Transverse colon (tissue), 4 donors: Measurements from ENCODE around the gene SLIT1.

Source experiments
- CTCF ChIP-seq, 5 experiments: fragments of 200-600 bp in 3 of 5; fragments of 450-650 bp in 2 of 5; sonication (generic) in 3 of 5; IDR thresholded peaks; 1 replicate in 2 of 5; 2 replicates in 3 of 5; pipeline ENCODE4 v1.5.1; 2016 to 2017; ENCODE audit warnings: antibody characterized with exemption in 5 of 5, inconsistent platforms in 3 of 5, mild to moderate bottlenecking in 2 of 5, moderate library complexity in 1 of 5
- EP300 ChIP-seq: sonication (generic); formaldehyde crosslinking; IDR thresholded peaks from one replicate; pipeline ENCODE4 v1.6.1; 2017; ENCODE audit warnings: antibody characterized with exemption, low read depth
- POLR2AphosphoS5 ChIP-seq, 3 donors: sonication (generic); formaldehyde crosslinking; IDR thresholded peaks; one replicate each; pipeline ENCODE4 v1.6.1; 2016; ENCODE audit warnings: antibody characterized with exemption in 3 of 3

DNA sequence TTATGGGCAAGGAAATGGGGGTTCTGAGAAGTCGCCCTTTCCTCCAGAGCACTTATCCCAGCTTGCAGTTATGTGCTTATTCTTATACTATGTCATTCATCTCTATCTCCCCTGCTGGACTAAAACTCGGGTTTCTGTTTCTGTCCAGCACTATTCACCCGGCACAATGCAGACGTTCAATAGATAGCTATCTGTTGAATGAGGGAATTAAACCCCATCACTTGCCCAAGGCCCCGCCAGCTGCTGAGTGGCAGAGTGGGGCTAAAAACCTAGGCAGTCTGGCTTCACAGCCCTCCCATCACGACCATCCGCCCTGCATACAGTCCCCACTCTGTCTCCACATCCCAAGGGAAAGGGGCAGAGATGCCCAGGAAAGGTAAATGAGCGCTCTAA is 5.4 kb downstream of the SLIT1 start:
- TF ChIP-seq POLR2AphosphoS5 (IDR thresholded peaks at IDR 0.05) (no peak), EP300 (no peak), CTCF (IDR thresholded peaks at IDR 0.05) (no peak)
